Stimulated activated CD8-positive, alpha-beta memory T cell treated with anti-CD3 and anti-CD28 coated beads, Interleukin-7, amount 100 ng/mL, for 24 hours (primary cell): Measurements from ENCODE around the gene HSPA4.

Source experiments
- DNase-seq: peaks from one replicate; pipeline ENCODE4 v3.0.0-alpha.2; 2020; ENCODE audit warnings: low read depth

The HSPA4 gene

DNA sequence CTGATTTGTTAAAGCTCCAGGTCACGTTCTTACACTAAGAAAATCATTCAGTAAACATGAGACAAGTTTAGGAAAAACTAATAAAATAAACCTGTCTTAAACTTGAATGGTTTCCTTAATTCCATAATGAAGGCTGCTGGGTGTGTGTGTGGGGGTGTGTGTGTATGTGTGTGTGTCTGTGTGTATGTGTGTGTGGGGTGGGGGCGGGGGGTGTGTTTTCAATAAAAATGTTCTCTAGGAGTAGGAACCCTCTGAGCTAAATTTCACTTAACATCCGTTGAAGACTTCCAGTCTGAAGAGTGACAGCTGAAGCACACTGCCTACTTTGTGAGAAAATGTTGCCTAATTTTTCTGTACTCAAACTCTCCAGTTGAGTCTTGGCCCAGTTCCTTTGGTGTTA is 54.5 kb downstream of the HSPA4 start:
- no peak for DNase-seq

GRCh38 chr5:133106761-133107572 is 55.2 kb downstream of the HSPA4 start:
- no peak for DNase-seq

GRCh38 chr5:133108481-133108921 is 56.7 kb downstream of the HSPA4 start:
- DNase-seq, result no peak

GRCh38 chr5:133109655-133110483 is 58.1 kb downstream of the HSPA4 start:
- DNase-seq, result no peak

DNA sequence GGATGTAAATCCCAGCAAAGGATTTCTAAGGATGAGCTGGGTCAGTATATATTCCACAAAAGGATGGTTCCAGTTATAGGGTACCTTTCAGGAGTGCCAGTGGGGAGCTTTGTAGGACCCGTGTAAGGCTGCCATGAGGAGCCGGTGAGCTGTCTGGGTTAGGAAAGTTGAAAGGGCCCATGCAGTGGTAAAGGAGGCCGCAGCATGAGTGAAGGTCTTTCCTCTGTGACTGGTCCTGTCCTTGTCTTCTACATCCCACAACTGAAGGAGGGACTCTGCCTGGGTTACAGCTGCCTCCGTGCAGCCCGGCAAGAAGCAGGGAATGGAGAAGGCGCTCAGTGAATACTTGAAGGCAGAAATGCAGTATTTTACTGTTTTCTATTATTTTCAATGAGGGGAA is 58.9 kb downstream of the HSPA4 start:
- DNase-seq, result no peak

DNA sequence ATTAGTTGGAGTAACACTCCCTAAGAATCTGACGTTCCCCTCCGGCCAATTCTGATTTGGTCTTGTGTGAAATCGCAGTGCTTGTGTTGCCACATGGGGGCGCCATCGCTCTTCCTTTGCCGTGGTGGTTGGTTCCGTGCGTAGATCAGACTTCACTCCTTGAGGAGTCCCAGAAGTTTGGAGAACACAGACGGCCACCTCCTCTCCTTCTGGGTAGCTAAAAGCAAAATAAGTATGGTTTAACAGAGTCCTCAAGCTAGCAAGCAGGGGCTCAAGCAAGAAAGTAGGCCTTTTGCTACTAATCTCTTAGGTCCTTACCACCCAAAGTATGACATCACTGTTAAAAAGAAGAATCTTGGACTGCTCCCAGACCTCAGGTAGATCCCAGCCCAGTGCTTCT is 59.5 kb downstream of the HSPA4 start:
- peak; percentile 73 for DNase-seq

- DNase-seq, result no peak
Observed at GRCh38 chr5:133112026-133112660, 60.3 kb downstream of the HSPA4 start.

- no peak for DNase-seq
Observed at GRCh38 chr5:133113331-133114061, 61.7 kb downstream of the HSPA4 start.

DNA sequence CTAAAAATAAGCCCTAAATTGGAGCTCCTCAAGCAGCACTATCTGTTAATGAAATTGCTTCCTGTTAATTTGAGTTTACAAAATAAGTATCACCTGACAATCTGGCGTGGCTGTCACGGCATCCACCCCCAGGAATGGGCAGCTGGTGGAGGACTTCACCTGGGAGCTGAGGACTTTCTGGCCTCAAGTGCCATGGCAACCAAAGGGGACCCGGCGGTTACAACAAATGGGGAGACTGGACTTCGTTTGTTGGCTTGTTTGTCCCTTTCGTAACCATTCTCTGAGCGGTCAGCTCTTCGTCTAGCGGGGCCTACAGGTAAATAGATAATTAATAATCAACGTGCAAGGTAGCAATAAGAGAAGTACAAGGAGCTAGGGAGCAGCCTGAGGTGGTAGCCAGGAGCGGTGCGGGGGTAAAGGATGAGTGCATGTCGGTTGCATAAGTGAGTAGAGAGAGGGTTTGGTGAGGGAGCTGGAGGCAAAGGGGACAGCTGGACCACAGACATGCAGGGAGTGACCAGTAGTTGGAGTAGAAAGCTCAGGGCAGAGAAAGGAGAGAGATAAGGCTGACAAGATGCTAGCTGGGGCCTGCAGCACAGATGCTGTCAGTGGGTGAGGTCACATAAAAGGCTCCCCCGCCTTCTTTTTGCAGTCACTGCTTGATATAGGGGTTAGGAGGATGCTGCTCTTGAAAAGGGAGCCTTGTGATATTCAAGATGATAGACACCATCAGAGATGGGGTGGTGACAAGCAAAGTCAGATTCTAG is 62.5 kb downstream of the HSPA4 start:
- DNase-seq, result no peak

DNA sequence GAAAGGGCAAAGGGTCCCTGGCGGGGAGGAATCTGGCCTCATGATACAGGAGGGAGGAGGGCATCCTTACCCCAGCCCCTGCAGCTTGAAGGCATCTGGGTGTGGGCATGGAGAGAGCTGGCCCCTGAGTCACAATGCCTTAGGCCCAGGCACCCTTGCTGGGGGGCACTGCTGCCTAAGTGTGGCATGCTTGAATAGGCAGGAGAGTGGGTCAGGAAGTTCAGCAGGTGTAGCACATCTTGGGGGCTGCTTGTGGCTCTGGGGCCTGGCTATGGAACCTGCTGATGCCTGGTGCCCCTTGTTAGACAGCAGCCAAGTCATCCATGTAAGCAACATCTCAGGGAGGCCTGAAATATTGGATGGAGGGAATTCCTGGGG is 63.1 kb downstream of the HSPA4 start:
- DNase-seq, result no peak

- no peak for DNase-seq
Observed at GRCh38 chr5:133116601-133117000, 64.8 kb downstream of the HSPA4 start.

- no peak for DNase-seq
Observed at GRCh38 chr5:133117166-133117911, 65.5 kb downstream of the HSPA4 start.

DNA sequence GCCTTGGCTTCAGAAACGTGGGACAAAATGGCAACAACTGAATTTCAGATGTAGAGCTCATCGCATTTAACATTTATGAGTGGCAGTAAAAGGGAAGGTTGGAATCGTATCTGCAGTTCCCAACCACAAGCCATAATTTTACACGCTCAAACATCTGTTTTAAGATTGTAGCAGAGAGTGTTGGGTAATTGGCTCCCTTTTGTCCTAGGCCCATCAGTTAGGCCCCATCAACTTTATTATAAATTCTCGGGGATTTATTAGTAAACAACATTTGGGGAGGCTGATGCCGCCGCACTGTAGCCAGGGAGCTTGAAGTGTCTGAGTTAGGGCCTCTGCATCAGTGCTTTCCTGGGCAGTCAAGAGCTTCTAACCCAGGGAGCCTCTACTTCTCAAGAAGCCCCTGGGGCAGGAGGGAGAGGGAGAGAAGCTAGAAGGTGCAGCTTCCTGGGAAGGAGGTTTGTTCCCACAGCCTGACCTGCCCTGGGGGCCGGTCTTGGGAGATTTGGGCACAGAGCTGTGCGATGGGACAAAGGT is 66.2 kb downstream of the HSPA4 start:
- no peak for DNase-seq

GRCh38 chr5:133118741-133119140 is 66.9 kb downstream of the HSPA4 start:
- no peak for DNase-seq

GRCh38 chr5:133119233-133119711 is 67.5 kb downstream of the HSPA4 start:
- DNase-seq, result no peak

- no peak for DNase-seq
Observed at GRCh38 chr5:133120156-133120750, 68.4 kb downstream of the HSPA4 start.

- no peak for DNase-seq
Observed at GRCh38 chr5:133121080-133121479, 69.3 kb downstream of the HSPA4 start.

DNA sequence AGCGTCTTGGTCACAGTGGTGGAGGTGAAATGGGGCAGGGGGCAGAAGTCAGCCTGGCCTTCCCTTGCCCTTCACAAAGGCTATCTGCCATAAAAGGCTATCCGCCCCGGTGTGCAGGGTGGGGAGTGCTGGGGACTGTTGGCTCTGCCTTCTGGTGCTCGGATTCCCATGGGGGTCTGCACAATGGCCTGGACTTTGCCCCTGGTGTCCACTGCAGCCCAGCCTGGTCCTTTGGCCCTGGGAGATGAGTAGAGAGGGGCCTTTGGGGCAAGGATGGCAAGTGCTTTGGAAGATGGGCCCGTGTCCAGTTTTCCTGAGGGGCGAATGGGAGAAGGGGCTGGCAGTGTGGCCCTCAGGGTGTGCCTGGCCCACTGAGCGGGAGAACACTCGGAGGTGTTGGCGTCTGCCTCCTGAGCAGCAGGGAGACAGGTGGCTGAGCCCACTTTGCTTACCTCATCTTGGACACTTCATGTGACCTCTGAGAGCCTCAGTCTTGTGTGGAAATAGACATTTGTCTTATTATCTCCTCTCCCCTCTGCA is 69.9 kb downstream of the HSPA4 start:
- DNase-seq, result no peak

DNA sequence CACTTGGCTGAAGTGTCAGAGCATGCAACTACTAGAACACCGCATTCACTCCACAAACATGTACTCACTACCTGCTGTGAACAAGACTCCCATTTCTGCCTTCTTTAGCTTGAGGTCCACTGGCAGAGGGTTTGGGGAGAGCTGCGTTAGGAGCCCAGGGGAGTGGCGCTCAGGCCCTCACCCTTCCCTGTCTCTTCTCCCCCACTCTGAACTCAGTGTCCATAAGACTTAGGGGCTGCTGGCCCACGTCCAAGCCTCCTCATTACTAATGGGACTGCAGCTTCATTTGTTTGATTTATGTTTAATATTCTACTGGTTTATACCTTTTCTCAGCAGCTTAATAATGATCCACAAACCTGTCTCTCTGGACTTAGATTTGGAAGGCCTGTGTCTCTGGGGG is 70.9 kb downstream of the HSPA4 start:
- no peak for DNase-seq
